Stomach (tissue), 9 donors: ENCODE measurements around the gene PHF11. TPM values are rescaled to one million over a fixed set of nuclear protein-coding genes. Genes with fewer than 3 reads are reported as not detected.
A peak's percentile ranks its signal among the peaks of the same experiment; 100 is the strongest.
"Not testable (repeated sequence)": the region's sequence is repeated elsewhere in the genome, so short reads cannot be mapped to it uniquely, and the experiment has no call there.

ENCODE experiments used
- DNase-seq, 2 donors: peaks; one replicate each; pipeline versions ENCODE4 v3.0.0 to v3.0.0-alpha.2; 2013 to 2019
- H3K27ac ChIP-seq, 5 donors: fragments of 200-600 bp in 4 of 5; sonication (generic) in 4 of 5; one replicate each; pipeline ENCODE4 v1.5.1; 2013 to 2019; ENCODE audit warnings: mild to moderate bottlenecking in 1 of 5, moderate library complexity in 1 of 5
- H3K27me3 ChIP-seq, 3 donors: fragments of 200-600 bp; sonication (generic); one replicate each; pipeline ENCODE4 v1.5.1; 2017 to 2019; ENCODE audit warnings: mixed run types in 1 of 3
- H3K36me3 ChIP-seq, 4 donors: fragments of 200-600 bp; sonication (generic); 1 replicate in 3 of 4; 2 replicates in 1 of 4; pipeline ENCODE4 v1.5.1; 2016 to 2019
- H3K4me1 ChIP-seq, 4 donors: fragments of 200-600 bp; sonication (generic); one replicate each; pipeline ENCODE4 v1.5.1; 2016 to 2019
- H3K4me3 ChIP-seq, 4 donors: fragments of 200-600 bp; sonication (generic) in 3 of 4; one replicate each; pipeline ENCODE4 v1.5.1; 2016 to 2019; ENCODE audit warnings: mild to moderate bottlenecking in 1 of 4
- H3K9me3 ChIP-seq, 4 donors: fragments of 200-600 bp; sonication (generic); one replicate each; pipeline ENCODE4 v1.5.1; 2016 to 2019
- CTCF ChIP-seq, 7 experiments: fragments of 450-650 bp in 4 of 7; fragments of 200-600 bp in 3 of 7; sonication (generic) in 3 of 7; IDR thresholded peaks; one replicate each; pipeline ENCODE4 v1.5.1; 2016 to 2019; ENCODE audit warnings: antibody characterized with exemption in 7 of 7, control low read depth in 2 of 7, mild to moderate bottlenecking in 1 of 7
- EP300 ChIP-seq: sonication (generic); formaldehyde crosslinking; IDR thresholded peaks from one replicate; pipeline ENCODE4 v1.6.1; 2017; ENCODE audit warnings: antibody characterized with exemption
- POLR2A ChIP-seq, 4 donors: fragments of 450-650 bp; IDR thresholded peaks; one replicate each; pipeline ENCODE4 v1.6.1; 2016; ENCODE audit warnings: antibody characterized with exemption in 4 of 4, control low read depth in 2 of 4, mild to moderate bottlenecking in 1 of 4, moderate library complexity in 1 of 4
- POLR2AphosphoS5 ChIP-seq, 3 donors: sonication (generic); formaldehyde crosslinking; IDR thresholded peaks; one replicate each; pipeline ENCODE4 v1.6.1; 2016; ENCODE audit warnings: antibody characterized with exemption in 3 of 3
- WGBS, 5 donors: extraction: QIAGEN DNeasy Blood & Tissue Kit in 3 of 5; methylation state at CpG; one replicate each; pipeline versions ENCODE4 v1.1.5 to v1.1.7; 2013 to 2018; 5-methylcytosine and 5-hydroxymethylcytosine counted together
- intact Hi-C: fragments of 100-400 bp; cut with DNase I; formaldehyde crosslinking; loops from one replicate; pipeline ENCODE4 v1.15.1; 2023; ENCODE audit warnings: low total_unique reads
- polyA plus RNA-seq, 3 donors: library from polyadenylated mRNA; stranded (reverse); fragments of 200-250 nt; gene quantifications; one replicate each; pipeline ENCODE4 v1.2.3, GENCODE V29; 2013
- total RNA-seq, 5 donors: library from RNA; depleted of rRNA; stranded (reverse); fragments of >200 nt; gene quantifications; one replicate each; pipeline versions ENCODE4 v1.1.0 to v1.2.3, GENCODE V29; 2014 to 2016
- donor health status: healthy with polysubstance abuse.
- donor health status: Bipolar disorder and iron deficiency.
- donor health status: healthy.

Gene PHF11
- total and polyA plus RNA-seq, 8 donors: 18.2 to 140 (median 52.1) TPM

- no peak for DNase-seq
- Histone ChIP-seq H3K9me3 (no peaks in the 10 kb centered on the region), H3K27me3 (no peaks in the 10 kb centered on the region), H3K4me1 (no peaks in the 10 kb centered on the region), H3K27ac (no peak overlapping the region), H3K4me3 (no peak overlapping the region), H3K36me3 (peaks cover 24 to 92% (median 85%) of the 10 kb centered on the region in 4 donors)
- WGBS, 5 donors: 90 to 97% (median 94%) methylated on average over 7 of the region's 7 CpGs
- TF ChIP-seq POLR2A (IDR thresholded peaks at IDR 0.05) (no peak), POLR2AphosphoS5 (IDR thresholded peaks at IDR 0.05) (no peak), CTCF (IDR thresholded peaks at IDR 0.05) (no peak), EP300 (no peak)
- intact Hi-C loops: no loop called here
These were observed 19.2 kb upstream of the PHF11 start for GRCh38 chr13:49476529-49476928.

- WGBS, 5 donors: 75 to 81% (median 80%) methylated on average over 5 of the region's 5 CpGs
- intact Hi-C loops: no loop called here
- H3K36me3 ChIP-seq: peaks cover 18 to 94% (median 93%) of the 10 kb centered on the region in 4 donors
These were observed 14.0 kb upstream of the PHF11 start for GRCh38 chr13:49481788-49482187.

GRCh38 chr13:49488563-49488962 is 7.2 kb upstream of the PHF11 start:
- no peak overlapping the region for H3K27ac ChIP-seq
- intact Hi-C loops: no loop called here
- 86 to 93% (median 88%) methylated on average over 2 of the region's 2 CpGs for WGBS, 5 donors
- peaks cover 0 to 57% (median 56%) of the 10 kb centered on the region in 4 donors for H3K36me3 ChIP-seq
- no peaks in the 10 kb centered on the region for H3K4me1 ChIP-seq
- no peak overlapping the region for H3K4me3 ChIP-seq
- no peak for DNase-seq
- no peaks in the 10 kb centered on the region for H3K9me3 ChIP-seq
- TF ChIP-seq POLR2AphosphoS5 (IDR thresholded peaks at IDR 0.05) (no peak), CTCF (IDR thresholded peaks at IDR 0.05) (no peak)
- no peaks in the 10 kb centered on the region for H3K27me3 ChIP-seq

More at GRCh38 chr13:49481788-49482187, 14.0 kb upstream of the PHF11 start:
- H3K4me1 ChIP-seq: no peaks in the 10 kb centered on the region
- no peaks in the 10 kb centered on the region for H3K27me3 ChIP-seq
- no peak for DNase-seq
- no peaks in the 10 kb centered on the region for H3K9me3 ChIP-seq
- no peak overlapping the region for H3K27ac ChIP-seq
- no peak overlapping the region for H3K4me3 ChIP-seq
- no peak for TF ChIP-seq POLR2AphosphoS5 (IDR thresholded peaks at IDR 0.05)
- no peak for TF ChIP-seq POLR2A (IDR thresholded peaks at IDR 0.05)
- no peak for TF ChIP-seq EP300
- no peak for TF ChIP-seq CTCF (IDR thresholded peaks at IDR 0.05)

- Histone ChIP-seq H3K9me3 (no peaks in the 10 kb centered on the region), H3K4me1 (peaks cover 0 to 31% (median 13%) of the 10 kb centered on the region in 4 donors), H3K27ac (peak overlapping the region in 4 of 5 donors; percentile 90 to 98 (median 96)), H3K4me3 (peak overlapping the region; percentile 50 to 72 (median 52)), H3K36me3 (peaks cover 0 to 11% (median 8%) of the 10 kb centered on the region in 4 donors), H3K27me3 (no peaks in the 10 kb centered on the region)
- WGBS, 5 donors: 28 to 64% (median 41%) methylated on average over 2 of the region's 2 CpGs
- TF ChIP-seq POLR2A (IDR thresholded peaks at IDR 0.05): no peak
- no peak for TF ChIP-seq CTCF (IDR thresholded peaks at IDR 0.05)
- TF ChIP-seq EP300: no peak
- no peak for TF ChIP-seq POLR2AphosphoS5 (IDR thresholded peaks at IDR 0.05)
- intact Hi-C loops: no loop called here
- peak in 1 of 2 donors; percentile 13 for DNase-seq
These were observed 1.1 kb upstream of the PHF11 start for GRCh38 chr13:49494645-49495044.

GRCh38 chr13:49496837-49497236 is 1.1 kb downstream of the PHF11 start:
- whole genome bisulfite sequencing, 5 donors: 62 to 70% (median 66%) methylated on average over 11 of the region's 11 CpGs
- H3K9me3 ChIP-seq, intact Hi-C loops, H3K36me3 ChIP-seq, H3K27me3 ChIP-seq: not testable (repeated sequence)
- Histone ChIP-seq H3K4me3 (peak overlapping the region in 3 of 4 donors; percentile 51 to 72 (median 54)), H3K27ac (peak overlapping the region; percentile 90 to 98 (median 95)), H3K4me1 (peaks cover 0 to 41% (median 17%) of the 10 kb centered on the region in 4 donors)
- peak in 1 of 2 donors; percentile 23 for DNase-seq
